HG02885 (cell line): ENCODE data around the gene PHYHIPL.
"Not testable (repeated sequence)": the region's sequence is repeated elsewhere in the genome, so short reads cannot be mapped to it uniquely, and the experiment has no call there.

Experiments
- ATAC-seq: cut with Tn5 transposase; IDR thresholded peaks from one replicate; pipeline ENCODE4 v1.9.1; 2021; ENCODE audit warnings: mild to moderate bottlenecking; ENCODE audit not compliant: unreplicated experiment, poor library complexity

Gene PHYHIPL

GRCh38 chr10:59181668-59182067, 5.2 kb downstream of the PHYHIPL start:
- ATAC-seq: peak; percentile 97

- no peak for ATAC-seq
These were observed 13.9 kb downstream of the PHYHIPL start for GRCh38 chr10:59190332-59190731.

GRCh38 chr10:59206204-59206720, 29.8 kb downstream of the PHYHIPL start:
- ATAC-seq: no peak

- ATAC-seq: no peak
These were observed 35.9 kb downstream of the PHYHIPL start for GRCh38 chr10:59212301-59212798.

GRCh38 chr10:59214160-59214559, 37.7 kb downstream of the PHYHIPL start:
- ATAC-seq: no peak

- ATAC-seq: no peak
These were observed 39.9 kb downstream of the PHYHIPL start for GRCh38 chr10:59216178-59216869.

GRCh38 chr10:59222788-59223187, 46.3 kb downstream of the PHYHIPL start:
- ATAC-seq: no peak

GRCh38 chr10:59223597-59223996, 47.2 kb downstream of the PHYHIPL start:
- not testable (repeated sequence) for ATAC-seq

- ATAC-seq: no peak
These were observed 48.8 kb downstream of the PHYHIPL start for GRCh38 chr10:59225211-59225610.

GRCh38 chr10:59227136-59227673, 50.8 kb downstream of the PHYHIPL start:
- ATAC-seq: no peak

GRCh38 chr10:59229441-59229840, 53.0 kb downstream of the PHYHIPL start:
- no peak for ATAC-seq

- ATAC-seq: no peak
These were observed 57.8 kb downstream of the PHYHIPL start for GRCh38 chr10:59234194-59234593.

- ATAC-seq: no peak
These were observed 58.5 kb downstream of the PHYHIPL start for GRCh38 chr10:59234816-59235429.

GRCh38 chr10:59236064-59236697, 59.7 kb downstream of the PHYHIPL start:
- no peak for ATAC-seq

- no peak for ATAC-seq
These were observed 61.3 kb downstream of the PHYHIPL start for GRCh38 chr10:59237775-59238174.

GRCh38 chr10:59239108-59239507, 62.7 kb downstream of the PHYHIPL start:
- not testable (repeated sequence) for ATAC-seq

- ATAC-seq: no peak
These were observed 64.2 kb downstream of the PHYHIPL start for GRCh38 chr10:59240582-59241183.

- no peak for ATAC-seq
These were observed 65.6 kb downstream of the PHYHIPL start for GRCh38 chr10:59242057-59242456.

GRCh38 chr10:59242991-59243390, 66.5 kb downstream of the PHYHIPL start:
- no peak for ATAC-seq

GRCh38 chr10:59243611-59244195, 67.3 kb downstream of the PHYHIPL start:
- no peak for ATAC-seq
